Astrocyte of the cerebellum (primary cell): Measurements from ENCODE around the gene PHYHD1.

ENCODE experiments used
- DNase-seq: peaks from one replicate; pipeline ENCODE4 v3.0.0-alpha.2; 2011; ENCODE audit warnings: low read depth
- H3K4me3 ChIP-seq: 2 replicates; pipeline ENCODE4 v1.5.1; 2011; ENCODE audit warnings: mild to moderate bottlenecking, low read depth, low read length, moderate library complexity
- CTCF ChIP-seq: IDR thresholded peaks from 2 replicates; pipeline ENCODE4 v1.5.1; 2012; ENCODE audit warnings: low read length, low read depth, moderate library complexity, mild to moderate bottlenecking; ENCODE audit errors: missing control alignments
- in situ Hi-C: cut with HindIII; loops from 2 replicates; pipeline ENCODE4 v1.10.0; 2017; ENCODE audit warnings: low sequenced_read_pairs

The PHYHD1 gene

GRCh38 chr9:128920381-128921058, at the start of gene PHYHD1:
Gene PHYHD1, plus strand, starts transcription at chr9:128920982. Its CDS starts 1,342 bp downstream, at chr9:128922324.
- no peak within 1 kb of the TSS for H3K4me3 ChIP-seq
- in situ Hi-C loops, result no loop called here
- no peak for TF ChIP-seq CTCF
- no peak for DNase-seq

- H3K4me3 ChIP-seq, result no peak overlapping the region
- no peak for DNase-seq
- no peak for TF ChIP-seq CTCF
- in situ Hi-C loops, result no loop called here
Observed at GRCh38 chr9:128877852-128878251, 42.9 kb upstream of the PHYHD1 start.

GRCh38 chr9:128881884-128882676, 38.7 kb upstream of the PHYHD1 start, which contains the start of the genes KYAT1 and LRRC8A:
Gene KYAT1, minus strand, starts transcription at chr9:128881950. Its CDS starts 36,545 bp downstream, at chr9:128845405.
Gene LRRC8A, plus strand, starts transcription at chr9:128882133. Its CDS starts 25,032 bp downstream, at chr9:128907165.
- DNase-seq, result peak; percentile 87
- H3K4me3 ChIP-seq, result peak within 1 kb of the TSS; percentile 87
- TF ChIP-seq CTCF, result no peak
- in situ Hi-C loops, result no loop called here

- H3K4me3 ChIP-seq, result peak overlapping the region; percentile 87
- TF ChIP-seq CTCF, result no peak
- in situ Hi-C loops, result no loop called here
- no peak for DNase-seq
Observed at GRCh38 chr9:128882677-128883603, 37.8 kb upstream of the PHYHD1 start.

GRCh38 chr9:128884164-128884563, 36.6 kb upstream of the PHYHD1 start:
- DNase-seq, result no peak
- H3K4me3 ChIP-seq, result no peak overlapping the region
- no peak for TF ChIP-seq CTCF
- in situ Hi-C loops, result no loop called here

GRCh38 chr9:128885376-128885775, 35.4 kb upstream of the PHYHD1 start:
- no peak overlapping the region for H3K4me3 ChIP-seq
- in situ Hi-C loops, result no loop called here
- no peak for TF ChIP-seq CTCF
- DNase-seq, result no peak
